Measurements from ENCODE around the gene PDZK1. TPM values are rescaled to one million over a fixed set of nuclear protein-coding genes. Genes with fewer than 3 reads are reported as not detected.

Gene PDZK1
- total RNA-seq, 1 experiment from 2014 or later: 0.52 TPM

DNA sequence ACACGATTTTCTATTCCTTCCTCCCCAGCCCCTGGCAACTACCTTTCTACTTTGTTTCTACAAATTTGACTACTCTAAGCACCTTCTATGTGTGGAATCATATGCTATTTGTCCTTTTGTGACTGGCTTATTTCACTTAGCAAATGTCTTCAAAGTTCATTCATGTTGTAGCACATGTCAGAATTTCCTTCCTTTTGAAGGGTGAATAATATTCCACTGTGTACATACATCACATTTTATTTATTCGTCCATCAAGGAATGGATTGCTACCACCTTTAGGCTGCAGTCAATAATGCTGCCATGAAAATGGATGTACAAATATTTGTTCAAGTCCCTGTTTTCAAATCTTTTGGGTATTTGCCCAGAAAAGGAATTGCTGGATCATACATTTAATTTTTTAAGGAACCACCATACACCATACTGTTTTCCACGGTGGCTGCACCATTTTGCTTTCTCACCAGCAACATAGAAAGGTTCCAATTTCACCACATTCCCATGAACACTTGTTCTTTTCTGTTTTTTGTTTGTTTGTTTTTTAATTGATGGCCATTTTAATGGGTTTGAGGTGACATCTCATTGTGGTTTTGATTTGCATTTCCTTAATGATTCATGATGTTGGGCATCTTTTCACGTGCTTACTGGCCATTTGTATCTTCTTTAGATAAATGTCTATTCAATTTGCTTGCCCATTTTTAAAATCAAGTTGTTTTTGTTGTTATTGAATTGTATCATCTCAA, 3.3 kb upstream of the PDZK1 start:
- Histone ChIP-seq H3K27ac (ENCODE audit: low read depth, low read length, poor library complexity, severe bottlenecking) (no peak overlapping the region), H3K4me3 (ENCODE audit: low read depth, low read length, poor library complexity, severe bottlenecking) (no peak overlapping the region), H3K36me3 (ENCODE audit: insufficient read depth, low read length, poor library complexity, severe bottlenecking) (no peaks in the 10 kb centered on the region), H3K27me3 (replicated peaks; ENCODE audit: insufficient read depth, low read depth, low read length, poor library complexity) (no peaks in the 10 kb centered on the region), H3K4me1 (ENCODE audit: insufficient read depth, low read length, poor library complexity, severe bottlenecking) (no peaks in the 10 kb centered on the region), H3K9me3 (ENCODE audit: low read depth, low read length, poor library complexity, severe bottlenecking) (no peaks in the 10 kb centered on the region)
- POLR2A ChIA-PET (ENCODE audit: low non-redundant PET): no interaction called here
- no peak for TF ChIP-seq EZH2 (IDR thresholded peaks at IDR 0.05; ENCODE audit: borderline replicate concordance, low read depth, low read length, poor library complexity, severe bottlenecking)
- TF ChIP-seq, protein P1, sequence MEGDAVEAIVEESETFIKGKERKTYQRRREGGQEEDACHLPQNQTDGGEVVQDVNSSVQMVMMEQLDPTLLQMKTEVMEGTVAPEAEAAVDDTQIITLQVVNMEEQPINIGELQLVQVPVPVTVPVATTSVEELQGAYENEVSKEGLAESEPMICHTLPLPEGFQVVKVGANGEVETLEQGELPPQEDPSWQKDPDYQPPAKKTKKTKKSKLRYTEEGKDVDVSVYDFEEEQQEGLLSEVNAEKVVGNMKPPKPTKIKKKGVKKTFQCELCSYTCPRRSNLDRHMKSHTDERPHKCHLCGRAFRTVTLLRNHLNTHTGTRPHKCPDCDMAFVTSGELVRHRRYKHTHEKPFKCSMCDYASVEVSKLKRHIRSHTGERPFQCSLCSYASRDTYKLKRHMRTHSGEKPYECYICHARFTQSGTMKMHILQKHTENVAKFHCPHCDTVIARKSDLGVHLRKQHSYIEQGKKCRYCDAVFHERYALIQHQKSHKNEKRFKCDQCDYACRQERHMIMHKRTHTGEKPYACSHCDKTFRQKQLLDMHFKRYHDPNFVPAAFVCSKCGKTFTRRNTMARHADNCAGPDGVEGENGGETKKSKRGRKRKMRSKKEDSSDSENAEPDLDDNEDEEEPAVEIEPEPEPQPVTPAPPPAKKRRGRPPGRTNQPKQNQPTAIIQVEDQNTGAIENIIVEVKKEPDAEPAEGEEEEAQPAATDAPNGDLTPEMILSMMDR (conservative IDR thresholded peaks at IDR 0.05; ENCODE audit: low read depth, low read length): no peak
- BruUV-seq (replicated peaks): no TSS peak
- no peak for DNase-seq (ENCODE audit: low spot score)
- intact Hi-C loops (cut with micrococcal nuclease; ENCODE audit: unreplicated experiment): no loop called here
- CTCF ChIA-PET: no interaction called here

DNA sequence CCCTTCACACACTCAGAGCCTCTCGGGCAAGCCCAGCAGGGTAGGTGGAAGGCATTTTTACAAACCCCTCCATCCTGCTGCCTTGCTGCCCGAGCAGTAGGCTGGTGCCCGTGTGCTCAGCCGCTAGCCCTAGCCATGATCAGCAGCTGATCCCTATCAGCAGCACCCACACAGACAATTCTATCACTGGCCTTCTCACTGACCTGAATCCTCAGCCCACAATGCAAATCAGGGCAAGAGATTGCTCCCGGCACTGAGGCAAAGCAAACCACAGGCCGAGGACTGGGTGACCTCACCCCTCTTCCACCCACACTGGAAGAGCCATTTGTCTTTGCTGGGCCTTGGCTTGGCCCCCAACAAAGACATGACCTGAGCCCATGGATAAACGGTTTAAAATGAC, 895 bp upstream of the PDZK1 start:
- TF ChIP-seq, protein P1 (conservative IDR thresholded peaks at IDR 0.05; ENCODE audit: low read depth, low read length): no peak
- TF ChIP-seq EZH2 (IDR thresholded peaks at IDR 0.05; ENCODE audit: borderline replicate concordance, low read depth, low read length, poor library complexity, severe bottlenecking): no peak
- Histone ChIP-seq H3K4me1 (ENCODE audit: insufficient read depth, low read length, poor library complexity, severe bottlenecking) (no peaks in the 10 kb centered on the region), H3K27ac (ENCODE audit: low read depth, low read length, poor library complexity, severe bottlenecking) (no peak overlapping the region), H3K36me3 (ENCODE audit: insufficient read depth, low read length, poor library complexity, severe bottlenecking) (no peaks in the 10 kb centered on the region), H3K4me3 (ENCODE audit: low read depth, low read length, poor library complexity, severe bottlenecking) (no peak overlapping the region), H3K9me3 (ENCODE audit: low read depth, low read length, poor library complexity, severe bottlenecking) (no peaks in the 10 kb centered on the region), H3K27me3 (replicated peaks; ENCODE audit: insufficient read depth, low read depth, low read length, poor library complexity) (no peaks in the 10 kb centered on the region)
- DNase-seq (ENCODE audit: low spot score): no peak
- no TSS peak for BruUV-seq (replicated peaks)
- CTCF ChIA-PET: interaction anchor here (0.6 kb wide), 1 partner anchor 95 kb away, joined by 3 read pairs; no protein-coding TSS in a partner anchor
- intact Hi-C loops (cut with micrococcal nuclease; ENCODE audit: unreplicated experiment): no loop called here
- POLR2A ChIA-PET (ENCODE audit: low non-redundant PET): no interaction called here

DNA sequence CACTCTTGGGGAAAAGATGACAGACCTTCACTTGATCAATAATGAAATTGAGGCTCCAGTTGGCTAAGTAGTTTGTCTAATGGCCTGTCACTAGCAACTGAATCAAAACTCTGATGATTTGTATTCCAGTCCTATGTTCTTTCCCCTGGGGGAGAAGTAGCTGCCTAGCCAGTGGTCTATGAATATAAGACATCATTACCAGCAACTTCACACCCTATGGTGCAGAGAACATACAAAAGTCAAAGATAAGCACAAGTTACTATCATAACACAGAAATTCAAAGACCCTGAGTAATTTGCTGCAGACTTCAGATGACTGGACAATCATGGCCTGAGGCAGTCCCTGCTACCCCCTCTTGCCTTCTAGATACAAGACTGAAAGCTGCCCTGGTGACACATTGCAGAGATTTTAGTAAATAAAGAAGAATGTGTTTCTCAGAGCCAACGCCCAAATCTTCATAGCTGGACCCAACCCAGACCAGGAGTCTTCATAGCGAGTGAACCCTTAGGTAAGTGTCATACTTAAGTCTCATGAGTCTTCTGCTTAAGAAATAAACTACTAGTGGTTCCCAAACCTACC, 993 bp downstream of the PDZK1 start:
- BruUV-seq (replicated peaks): no TSS peak
- DNase-seq (ENCODE audit: low spot score): no peak
- ChIA-PET CTCF (no interaction called here), POLR2A (ENCODE audit: low non-redundant PET) (no interaction called here)
- TF ChIP-seq EZH2 (IDR thresholded peaks at IDR 0.05; ENCODE audit: borderline replicate concordance, low read depth, low read length, poor library complexity, severe bottlenecking): no peak
- TF ChIP-seq, protein P1 (conservative IDR thresholded peaks at IDR 0.05; ENCODE audit: low read depth, low read length): no peak
- no peaks in the 10 kb centered on the region for H3K4me1 ChIP-seq (ENCODE audit: insufficient read depth, low read length, poor library complexity, severe bottlenecking)
- H3K36me3 ChIP-seq (ENCODE audit: insufficient read depth, low read length, poor library complexity, severe bottlenecking): no peaks in the 10 kb centered on the region
- no peak overlapping the region for H3K27ac ChIP-seq (ENCODE audit: low read depth, low read length, poor library complexity, severe bottlenecking)
- H3K9me3 ChIP-seq (ENCODE audit: low read depth, low read length, poor library complexity, severe bottlenecking): no peaks in the 10 kb centered on the region
- H3K4me3 ChIP-seq (ENCODE audit: low read depth, low read length, poor library complexity, severe bottlenecking): no peak overlapping the region
- intact Hi-C loops (cut with micrococcal nuclease; ENCODE audit: unreplicated experiment): no loop called here
- H3K27me3 ChIP-seq (replicated peaks; ENCODE audit: insufficient read depth, low read depth, low read length, poor library complexity): no peaks in the 10 kb centered on the region
